ENCODE measurements around the gene MACROH2A2. TPM values are rescaled to one million over a fixed set of nuclear protein-coding genes. Genes with fewer than 3 reads are reported as not detected.
"Not testable (repeated sequence)": the region's sequence is repeated elsewhere in the genome, so short reads cannot be mapped to it uniquely, and the experiment has no call there.

MACROH2A2 gene
- total and polyA plus RNA-seq, 2 of the 4 experiments (the other 2 are of a cell fraction), result 16.1 to 17.4 TPM

DNA sequence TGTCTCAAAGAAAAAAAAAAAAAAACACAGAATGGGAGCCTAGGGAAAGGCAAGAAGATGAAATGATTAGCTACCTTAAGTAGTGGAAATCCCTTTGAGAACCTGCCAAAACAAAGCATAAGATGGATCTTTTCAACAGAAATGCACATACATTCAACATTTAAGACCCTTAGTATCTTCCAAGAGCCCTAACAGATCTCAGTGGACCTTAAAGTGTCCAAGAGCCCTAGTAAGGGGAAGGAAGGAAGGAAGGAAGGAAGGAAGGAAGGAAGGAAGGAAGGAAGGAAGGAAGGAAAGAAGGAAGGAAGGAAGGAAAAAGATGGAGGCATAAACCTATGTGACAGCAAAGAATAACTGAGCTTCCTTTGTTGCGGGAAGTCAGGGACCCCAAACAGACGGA lies 11.6 kb upstream of the MACROH2A2 start:
- H2AK5ac ChIP-seq (ENCODE audit: low read depth, low read length), result no peak overlapping the region
- no peaks in the 10 kb centered on the region for H3K4me1 ChIP-seq (ENCODE audit: control insufficient read depth, insufficient read depth, low read length)
- CTCF ChIA-PET, result no interaction called here
- no peak overlapping the region for H3K4me2 ChIP-seq (ENCODE audit: low read depth, low read length)
- no peak overlapping the region for H2BK5ac ChIP-seq (ENCODE audit: low read depth, low read length, poor library complexity, severe bottlenecking)
- no peak overlapping the region for H3K56ac ChIP-seq (ENCODE audit: extremely low read depth, insufficient read depth, low read length)
- H3K18ac ChIP-seq (ENCODE audit: low read depth, low read length), result no peak overlapping the region
- peaks cover 4% of the 10 kb centered on the region for H3K9me3 ChIP-seq (ENCODE audit: control insufficient read depth, insufficient read depth, low read length)
- H3K9me1 ChIP-seq (ENCODE audit: insufficient read depth, low read length), result no peaks in the 10 kb centered on the region
- peaks cover 14% of the 10 kb centered on the region for H3K27me3 ChIP-seq (ENCODE audit: control insufficient read depth, insufficient read depth, low read length)
- POLR2A ChIA-PET (ENCODE audit: unreplicated experiment), result no interaction called here
- H3K23ac ChIP-seq (ENCODE audit: low read depth, low read length), result no peak overlapping the region
- no peak overlapping the region for H2AFZ ChIP-seq (replicated peaks; ENCODE audit: low read length, poor library complexity)
- H3K79me1 ChIP-seq (ENCODE audit: low read depth in 1 of 2, low read length in 2 of 2), result no peaks in the 10 kb centered on the region
- H2BK15ac ChIP-seq (ENCODE audit: low read depth, low read length), result no peak overlapping the region
- intact Hi-C loops (cut with micrococcal nuclease), result no loop called here
- no CpG with 5 or more reads among the region's 2 CpGs for WGBS, 2 experiments (ENCODE audit: extremely low coverage in 2 of 2, insufficient read length in 1 of 2)
- H3K36me3 ChIP-seq (ENCODE audit: control insufficient read depth, insufficient read depth, low read length), result no peaks in the 10 kb centered on the region
- H2AK9ac ChIP-seq (replicated peaks; ENCODE audit: low read depth, low read length, poor library complexity), result no peak overlapping the region
- H2BK120ac ChIP-seq (ENCODE audit: low read depth, low read length), result no peak overlapping the region
- no peak overlapping the region for H2BK20ac ChIP-seq (ENCODE audit: low read depth, low read length)
- no peaks in the 10 kb centered on the region for H4K20me1 ChIP-seq (ENCODE audit: insufficient read depth, low read length)
- no peak for TF ChIP-seq CEBPB (IDR thresholded peaks at IDR 0.05; ENCODE audit: low read depth, low read length)
- TF ChIP-seq, protein P1, sequence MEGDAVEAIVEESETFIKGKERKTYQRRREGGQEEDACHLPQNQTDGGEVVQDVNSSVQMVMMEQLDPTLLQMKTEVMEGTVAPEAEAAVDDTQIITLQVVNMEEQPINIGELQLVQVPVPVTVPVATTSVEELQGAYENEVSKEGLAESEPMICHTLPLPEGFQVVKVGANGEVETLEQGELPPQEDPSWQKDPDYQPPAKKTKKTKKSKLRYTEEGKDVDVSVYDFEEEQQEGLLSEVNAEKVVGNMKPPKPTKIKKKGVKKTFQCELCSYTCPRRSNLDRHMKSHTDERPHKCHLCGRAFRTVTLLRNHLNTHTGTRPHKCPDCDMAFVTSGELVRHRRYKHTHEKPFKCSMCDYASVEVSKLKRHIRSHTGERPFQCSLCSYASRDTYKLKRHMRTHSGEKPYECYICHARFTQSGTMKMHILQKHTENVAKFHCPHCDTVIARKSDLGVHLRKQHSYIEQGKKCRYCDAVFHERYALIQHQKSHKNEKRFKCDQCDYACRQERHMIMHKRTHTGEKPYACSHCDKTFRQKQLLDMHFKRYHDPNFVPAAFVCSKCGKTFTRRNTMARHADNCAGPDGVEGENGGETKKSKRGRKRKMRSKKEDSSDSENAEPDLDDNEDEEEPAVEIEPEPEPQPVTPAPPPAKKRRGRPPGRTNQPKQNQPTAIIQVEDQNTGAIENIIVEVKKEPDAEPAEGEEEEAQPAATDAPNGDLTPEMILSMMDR (conservative IDR thresholded peaks at IDR 0.05; ENCODE audit: low read depth, low read length), result no peak
- TF ChIP-seq, protein P2, sequence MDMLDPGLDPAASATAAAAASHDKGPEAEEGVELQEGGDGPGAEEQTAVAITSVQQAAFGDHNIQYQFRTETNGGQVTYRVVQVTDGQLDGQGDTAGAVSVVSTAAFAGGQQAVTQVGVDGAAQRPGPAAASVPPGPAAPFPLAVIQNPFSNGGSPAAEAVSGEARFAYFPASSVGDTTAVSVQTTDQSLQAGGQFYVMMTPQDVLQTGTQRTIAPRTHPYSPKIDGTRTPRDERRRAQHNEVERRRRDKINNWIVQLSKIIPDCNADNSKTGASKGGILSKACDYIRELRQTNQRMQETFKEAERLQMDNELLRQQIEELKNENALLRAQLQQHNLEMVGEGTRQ (IDR thresholded peaks at IDR 0.05; ENCODE audit: low read depth, low read length), result no peak
- TF ChIP-seq MAZ (IDR thresholded peaks at IDR 0.05; ENCODE audit: borderline replicate concordance, low read depth, low read length), result no peak
- dilution Hi-C loops (cut with HindIII; ENCODE audit: low sequenced_read_pairs, unreplicated experiment), result no loop called here
- in situ Hi-C loops (cut with MboI; ENCODE audit: low sequenced_read_pairs), result no loop called here
- H4K5ac ChIP-seq (ENCODE audit: low read depth, low read length), result no peak overlapping the region
- no peak for DNase-seq
- H4K8ac ChIP-seq (ENCODE audit: low read depth in 2 of 2, low read length in 2 of 2), result no peak overlapping the region
- H3K9ac ChIP-seq (ENCODE audit: low read depth, low read length), result no peak overlapping the region
- no peak overlapping the region for H3K14ac ChIP-seq (replicated peaks; ENCODE audit: low read depth, low read length)
- H3K27ac ChIP-seq (ENCODE audit: insufficient read depth, low read length), result no peak overlapping the region
- no peak overlapping the region for H4K91ac ChIP-seq (ENCODE audit: insufficient read depth, low read depth, low read length)
- ATAC-seq (ENCODE audit: low read depth), result no peak
- H3K4ac ChIP-seq (ENCODE audit: low read depth, low read length), result no peak overlapping the region
- no TSS peak for BruUV-seq (replicated peaks)
- no peak overlapping the region for H3K4me3 ChIP-seq (ENCODE audit: insufficient read depth, low read depth, low read length)

DNA sequence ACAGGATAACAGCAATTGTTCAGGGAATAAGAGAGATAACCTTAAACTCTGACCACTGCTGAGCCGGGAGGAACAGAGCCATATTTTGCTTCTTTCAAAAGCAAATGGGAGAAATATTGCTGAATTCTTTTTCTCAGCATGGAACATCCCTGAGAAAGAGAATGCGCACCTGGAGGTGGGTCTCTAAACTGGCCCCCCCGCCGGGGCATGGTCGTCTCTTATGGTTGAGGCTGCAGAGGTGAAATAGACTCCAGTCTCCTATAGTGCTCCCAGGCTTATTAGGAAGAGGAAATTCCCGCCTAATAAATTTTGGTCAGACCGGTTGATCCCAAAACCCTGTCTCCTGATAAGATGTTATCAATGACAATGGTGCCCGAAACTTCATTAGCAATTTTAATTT lies 10.9 kb upstream of the MACROH2A2 start:
- H3K4me3 ChIP-seq (ENCODE audit: insufficient read depth, low read depth, low read length); H3K9ac ChIP-seq (ENCODE audit: low read depth, low read length); H3K4ac ChIP-seq (ENCODE audit: low read depth, low read length); in situ Hi-C loops (cut with MboI; ENCODE audit: low sequenced_read_pairs); intact Hi-C loops (cut with micrococcal nuclease); H2BK20ac ChIP-seq (ENCODE audit: low read depth, low read length); H2AK9ac ChIP-seq (replicated peaks; ENCODE audit: low read depth, low read length, poor library complexity); DNase-seq; H2AFZ ChIP-seq (replicated peaks; ENCODE audit: low read length, poor library complexity); H3K23ac ChIP-seq (ENCODE audit: low read depth, low read length); H3K36me3 ChIP-seq (ENCODE audit: control insufficient read depth, insufficient read depth, low read length); H3K9me3 ChIP-seq (ENCODE audit: control insufficient read depth, insufficient read depth, low read length); H2BK120ac ChIP-seq (ENCODE audit: low read depth, low read length); CTCF ChIA-PET; H4K8ac ChIP-seq (ENCODE audit: low read depth in 2 of 2, low read length in 2 of 2); H2BK15ac ChIP-seq (ENCODE audit: low read depth, low read length); H3K4me2 ChIP-seq (ENCODE audit: low read depth, low read length); H3K56ac ChIP-seq (ENCODE audit: extremely low read depth, insufficient read depth, low read length); H3K27ac ChIP-seq (ENCODE audit: insufficient read depth, low read length); BruUV-seq (replicated peaks); H2BK5ac ChIP-seq (ENCODE audit: low read depth, low read length, poor library complexity, severe bottlenecking); H3K18ac ChIP-seq (ENCODE audit: low read depth, low read length); H3K79me1 ChIP-seq (ENCODE audit: low read depth in 1 of 2, low read length in 2 of 2); POLR2A ChIA-PET (ENCODE audit: unreplicated experiment); H3K14ac ChIP-seq (replicated peaks; ENCODE audit: low read depth, low read length); H4K5ac ChIP-seq (ENCODE audit: low read depth, low read length); ATAC-seq (ENCODE audit: low read depth); H3K4me1 ChIP-seq (ENCODE audit: control insufficient read depth, insufficient read depth, low read length); dilution Hi-C loops (cut with HindIII; ENCODE audit: low sequenced_read_pairs, unreplicated experiment); H2AK5ac ChIP-seq (ENCODE audit: low read depth, low read length); H3K9me1 ChIP-seq (ENCODE audit: insufficient read depth, low read length); H4K20me1 ChIP-seq (ENCODE audit: insufficient read depth, low read length); H4K91ac ChIP-seq (ENCODE audit: insufficient read depth, low read depth, low read length): not testable (repeated sequence)
- peaks cover 12% of the 10 kb centered on the region for H3K27me3 ChIP-seq (ENCODE audit: control insufficient read depth, insufficient read depth, low read length)
- 80% methylated on average over 1 of the region's 8 CpGs; no CpG with 5 or more reads in 1 of the 2 experiments for WGBS, 2 experiments (ENCODE audit: extremely low coverage in 2 of 2, insufficient read length in 1 of 2)
